Measurements from ENCODE around the gene ZNF564. TPM values are rescaled to one million over a fixed set of nuclear protein-coding genes. Genes with fewer than 3 reads are reported as not detected.

ZNF564 gene
- total and polyA plus RNA-seq, 2 of the 13 experiments (the other 11 are each of a cell fraction or from before 2014, with no cell fraction given): 2.3 to 11.1 TPM

DNA sequence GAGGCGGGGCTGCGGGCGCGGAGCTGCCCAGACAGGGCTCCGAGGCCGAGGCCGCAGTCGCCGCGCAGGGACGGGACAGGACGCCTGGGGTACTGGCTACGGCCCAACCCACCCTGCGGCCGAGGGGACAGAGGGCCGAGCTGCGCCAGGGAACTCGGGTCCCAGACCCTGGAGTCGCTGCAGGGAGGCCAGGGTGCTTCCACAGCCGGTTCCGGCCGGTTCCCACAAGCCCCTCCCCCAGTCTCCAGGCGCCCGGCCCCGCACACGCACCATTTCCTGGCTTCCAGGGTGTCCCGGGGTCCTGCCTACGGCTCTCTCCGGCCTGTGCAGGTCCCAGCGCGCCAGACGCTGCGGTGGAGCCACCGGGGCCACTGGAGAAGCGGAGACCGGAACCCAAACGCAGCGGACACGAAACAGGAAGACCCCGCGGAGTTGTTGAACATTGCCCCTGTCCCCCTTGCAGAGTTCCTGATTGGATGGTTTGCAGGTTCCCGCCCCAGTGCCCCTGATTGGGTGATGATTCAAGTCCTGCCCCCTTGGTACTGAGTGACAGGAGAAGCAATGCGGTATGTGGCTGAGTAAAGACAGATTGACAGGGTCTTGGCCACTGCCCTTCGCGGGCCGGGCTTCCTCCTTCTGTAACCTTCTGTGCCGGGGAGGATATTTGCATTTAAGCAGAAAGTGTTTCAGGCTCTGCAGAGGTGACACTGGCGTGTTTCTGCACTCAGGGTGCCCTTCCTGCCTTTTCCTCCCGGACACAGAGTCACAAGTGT lies at the start of gene ZNF564 (continued):
- TF ChIP-seq ZNF564 (CRISPR knock-in tag; IDR thresholded peaks at IDR 0.05): peak; percentile 67
- TF ChIP-seq, protein P1, sequence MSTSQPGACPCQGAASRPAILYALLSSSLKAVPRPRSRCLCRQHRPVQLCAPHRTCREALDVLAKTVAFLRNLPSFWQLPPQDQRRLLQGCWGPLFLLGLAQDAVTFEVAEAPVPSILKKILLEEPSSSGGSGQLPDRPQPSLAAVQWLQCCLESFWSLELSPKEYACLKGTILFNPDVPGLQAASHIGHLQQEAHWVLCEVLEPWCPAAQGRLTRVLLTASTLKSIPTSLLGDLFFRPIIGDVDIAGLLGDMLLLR (CRISPR knock-in tag; IDR thresholded peaks at IDR 0.05): 0 out of 2 replicates have a peak, but pooled peaks have one; percentile 68
- no peak for TF ChIP-seq HOXA9 (CRISPR knock-in tag; IDR thresholded peaks at IDR 0.05; ENCODE audit: borderline replicate concordance)
- no peak for TF ChIP-seq SNRNP70 (IDR thresholded peaks at IDR 0.05; ENCODE audit: low read depth, low read length)
- no peak for TF ChIP-seq ZNF572 (CRISPR knock-in tag; IDR thresholded peaks at IDR 0.05)
- TF ChIP-seq ZNF333 (CRISPR knock-in tag; IDR thresholded peaks at IDR 0.05; ENCODE audit: borderline replicate concordance): peak; percentile 70; the same call in 1 of the 2 replicates
- no peak for TF ChIP-seq U2AF1 (optimal IDR thresholded peaks at IDR 0.05; ENCODE audit: low read depth, low read length)
- no peak for TF ChIP-seq DPF2 (CRISPR knock-in tag; IDR thresholded peaks at IDR 0.05; ENCODE audit: borderline replicate concordance, low read depth)
- no peak for TF ChIP-seq ZNF550 (CRISPR knock-in tag; IDR thresholded peaks at IDR 0.05; ENCODE audit: borderline replicate concordance)
- TF ChIP-seq ZNF225 (CRISPR knock-in tag; IDR thresholded peaks at IDR 0.05): no peak
- TF ChIP-seq ASH2L (IDR thresholded peaks at IDR 0.05; ENCODE audit: insufficient read length, low read depth, low read length): peak; percentile 95
- TF ChIP-seq HNRNPLL (IDR thresholded peaks at IDR 0.05; ENCODE audit: low read depth, low read length, poor library complexity, severe bottlenecking): peak; percentile 65
- TF ChIP-seq, protein P2, sequence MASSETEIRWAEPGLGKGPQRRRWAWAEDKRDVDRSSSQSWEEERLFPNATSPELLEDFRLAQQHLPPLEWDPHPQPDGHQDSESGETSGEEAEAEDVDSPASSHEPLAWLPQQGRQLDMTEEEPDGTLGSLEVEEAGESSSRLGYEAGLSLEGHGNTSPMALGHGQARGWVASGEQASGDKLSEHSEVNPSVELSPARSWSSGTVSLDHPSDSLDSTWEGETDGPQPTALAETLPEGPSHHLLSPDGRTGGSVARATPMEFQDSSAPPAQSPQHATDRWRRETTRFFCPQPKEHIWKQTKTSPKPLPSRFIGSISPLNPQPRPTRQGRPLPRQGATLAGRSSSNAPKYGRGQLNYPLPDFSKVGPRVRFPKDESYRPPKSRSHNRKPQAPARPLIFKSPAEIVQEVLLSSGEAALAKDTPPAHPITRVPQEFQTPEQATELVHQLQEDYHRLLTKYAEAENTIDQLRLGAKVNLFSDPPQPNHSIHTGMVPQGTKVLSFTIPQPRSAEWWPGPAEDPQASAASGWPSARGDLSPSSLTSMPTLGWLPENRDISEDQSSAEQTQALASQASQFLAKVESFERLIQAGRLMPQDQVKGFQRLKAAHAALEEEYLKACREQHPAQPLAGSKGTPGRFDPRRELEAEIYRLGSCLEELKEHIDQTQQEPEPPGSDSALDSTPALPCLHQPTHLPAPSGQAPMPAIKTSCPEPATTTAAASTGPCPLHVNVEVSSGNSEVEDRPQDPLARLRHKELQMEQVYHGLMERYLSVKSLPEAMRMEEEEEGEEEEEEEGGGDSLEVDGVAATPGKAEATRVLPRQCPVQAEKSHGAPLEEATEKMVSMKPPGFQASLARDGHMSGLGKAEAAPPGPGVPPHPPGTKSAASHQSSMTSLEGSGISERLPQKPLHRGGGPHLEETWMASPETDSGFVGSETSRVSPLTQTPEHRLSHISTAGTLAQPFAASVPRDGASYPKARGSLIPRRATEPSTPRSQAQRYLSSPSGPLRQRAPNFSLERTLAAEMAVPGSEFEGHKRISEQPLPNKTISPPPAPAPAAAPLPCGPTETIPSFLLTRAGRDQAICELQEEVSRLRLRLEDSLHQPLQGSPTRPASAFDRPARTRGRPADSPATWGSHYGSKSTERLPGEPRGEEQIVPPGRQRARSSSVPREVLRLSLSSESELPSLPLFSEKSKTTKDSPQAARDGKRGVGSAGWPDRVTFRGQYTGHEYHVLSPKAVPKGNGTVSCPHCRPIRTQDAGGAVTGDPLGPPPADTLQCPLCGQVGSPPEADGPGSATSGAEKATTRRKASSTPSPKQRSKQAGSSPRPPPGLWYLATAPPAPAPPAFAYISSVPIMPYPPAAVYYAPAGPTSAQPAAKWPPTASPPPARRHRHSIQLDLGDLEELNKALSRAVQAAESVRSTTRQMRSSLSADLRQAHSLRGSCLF (CRISPR knock-in tag; IDR thresholded peaks at IDR 0.05; ENCODE audit: borderline replicate concordance): no peak
- TF ChIP-seq CHD2 (IDR thresholded peaks at IDR 0.05; ENCODE audit: low read depth, low read length): no peak
- TF ChIP-seq KMT2A (CRISPR knock-in tag; IDR thresholded peaks at IDR 0.05): peak; percentile 85
- TF ChIP-seq JUND (CRISPR knock-in tag; IDR thresholded peaks at IDR 0.05): no peak
- TF ChIP-seq ATF7 (IDR thresholded peaks at IDR 0.05): no peak
- no peak for TF ChIP-seq ATF7 (CRISPR knock-in tag; IDR thresholded peaks at IDR 0.05)
- peak; percentile 81; the same call in 1 of the 2 replicates for TF ChIP-seq ZNF224 (CRISPR knock-in tag; IDR thresholded peaks at IDR 0.05)
- TF ChIP-seq ZNF543 (CRISPR knock-in tag; IDR thresholded peaks at IDR 0.05): peak; percentile 60
- TF ChIP-seq, protein P3, sequence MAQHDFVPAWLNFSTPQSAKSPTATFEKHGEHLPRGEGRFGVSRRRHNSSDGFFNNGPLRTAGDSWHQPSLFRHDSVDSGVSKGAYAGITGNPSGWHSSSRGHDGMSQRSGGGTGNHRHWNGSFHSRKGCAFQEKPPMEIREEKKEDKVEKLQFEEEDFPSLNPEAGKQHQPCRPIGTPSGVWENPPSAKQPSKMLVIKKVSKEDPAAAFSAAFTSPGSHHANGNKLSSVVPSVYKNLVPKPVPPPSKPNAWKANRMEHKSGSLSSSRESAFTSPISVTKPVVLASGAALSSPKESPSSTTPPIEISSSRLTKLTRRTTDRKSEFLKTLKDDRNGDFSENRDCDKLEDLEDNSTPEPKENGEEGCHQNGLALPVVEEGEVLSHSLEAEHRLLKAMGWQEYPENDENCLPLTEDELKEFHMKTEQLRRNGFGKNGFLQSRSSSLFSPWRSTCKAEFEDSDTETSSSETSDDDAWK (CRISPR knock-in tag; IDR thresholded peaks at IDR 0.05): no peak
- TF ChIP-seq, protein P4, sequence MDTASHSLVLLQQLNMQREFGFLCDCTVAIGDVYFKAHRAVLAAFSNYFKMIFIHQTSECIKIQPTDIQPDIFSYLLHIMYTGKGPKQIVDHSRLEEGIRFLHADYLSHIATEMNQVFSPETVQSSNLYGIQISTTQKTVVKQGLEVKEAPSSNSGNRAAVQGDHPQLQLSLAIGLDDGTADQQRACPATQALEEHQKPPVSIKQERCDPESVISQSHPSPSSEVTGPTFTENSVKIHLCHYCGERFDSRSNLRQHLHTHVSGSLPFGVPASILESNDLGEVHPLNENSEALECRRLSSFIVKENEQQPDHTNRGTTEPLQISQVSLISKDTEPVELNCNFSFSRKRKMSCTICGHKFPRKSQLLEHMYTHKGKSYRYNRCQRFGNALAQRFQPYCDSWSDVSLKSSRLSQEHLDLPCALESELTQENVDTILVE (CRISPR knock-in tag; IDR thresholded peaks at IDR 0.05): peak; percentile 94
- TF ChIP-seq MTF1 (CRISPR knock-in tag; IDR thresholded peaks at IDR 0.05): no peak
